ENCODE data around the gene WNK1. TPM values are rescaled to one million over a fixed set of nuclear protein-coding genes. Genes with fewer than 3 reads are reported as not detected.
"Not testable (repeated sequence)": the region's sequence is repeated elsewhere in the genome, so short reads cannot be mapped to it uniquely, and the experiment has no call there.

WNK1 gene
- total RNA-seq, 1 experiment from 2014 or later = 117 TPM

GRCh38 chr12:812950-813349 lies 60.6 kb downstream of the WNK1 start:
- no peak overlapping the region for H3K27ac ChIP-seq (ENCODE audit: insufficient read length, low read depth, low read length)
- TF ChIP-seq CTCF (conservative IDR thresholded peaks at IDR 0.05) = no peak

GRCh38 chr12:817456-817855 lies 65.1 kb downstream of the WNK1 start:
- not testable (repeated sequence) for H3K4me3 Mint-ChIP-seq; H4K8ac ChIP-seq (replicated peaks; ENCODE audit: insufficient read length, low read depth, low read length); H3K14ac ChIP-seq (ENCODE audit: insufficient read depth, low read length); H3K23me2 ChIP-seq (ENCODE audit: insufficient read length, low read depth, low read length, poor library complexity, severe bottlenecking); H2AK5ac ChIP-seq (ENCODE audit: insufficient read length, low read length); H3K4me2 ChIP-seq (ENCODE audit: insufficient read depth, insufficient read length, low read length); H3K9me3 Mint-ChIP-seq; H3T11ph ChIP-seq (ENCODE audit: low read length); H3K27me3 Mint-ChIP-seq (ENCODE audit: low read depth); H2BK120ac ChIP-seq (ENCODE audit: low read depth, low read length, poor library complexity, severe bottlenecking); H2BK20ac ChIP-seq (ENCODE audit: low read depth, low read length, poor library complexity, severe bottlenecking); H3K27me3 ChIP-seq (ENCODE audit: insufficient read depth, low read length); H3K4ac ChIP-seq (ENCODE audit: low read depth, low read length); H3K56ac ChIP-seq (ENCODE audit: insufficient read length, low read depth, low read length); H3K23ac ChIP-seq (ENCODE audit: insufficient read length, low read depth, low read length); H3K79me1 ChIP-seq (ENCODE audit: insufficient read depth, low read depth, low read length, poor library complexity, severe bottlenecking); H3K4me1 ChIP-seq (ENCODE audit: insufficient read depth, low read length); H2AFZ ChIP-seq (ENCODE audit: low read length); H2BK12ac ChIP-seq (ENCODE audit: insufficient read length, low read depth, low read length); H3K9me3 ChIP-seq (ENCODE audit: control insufficient read depth, low read depth, low read length); DNase-seq; H3K79me2 ChIP-seq (ENCODE audit: insufficient read depth, low read length); H4K5ac ChIP-seq (ENCODE audit: insufficient read length, low read depth, low read length); H3K27ac ChIP-seq (ENCODE audit: insufficient read length, low read depth, low read length); H3K18ac ChIP-seq (ENCODE audit: insufficient read length, low read depth, low read length); H2BK15ac ChIP-seq (ENCODE audit: low read depth, low read length); H3K9ac ChIP-seq (ENCODE audit: extremely low read depth, insufficient read length, low read length); H2BK5ac ChIP-seq (ENCODE audit: insufficient read length, low read length); H4K20me1 ChIP-seq (ENCODE audit: control insufficient read depth, insufficient read depth, insufficient read length); H4K91ac ChIP-seq (ENCODE audit: insufficient read length, low read depth, low read length)
- Mint-ChIP-seq H3K36me3 (ENCODE audit: insufficient read depth in 1 of 3, low read depth in 3 of 3) (peaks cover 27 to 48% (median 36%) of the 10 kb centered on the region in 3 experiments), H3K27ac (peak overlapping the region in 2 of 3 experiments; percentile 42 to 50; a peak in 3 of 7 replicates), H3K4me1 (peaks cover 13 to 30% of the 10 kb centered on the region in 2 experiments)
- WGBS (ENCODE audit: extremely low coverage, insufficient read length, low lambda C conversion rate) = no CpG with 5 or more reads among the region's 9 CpGs

More at GRCh38 chr12:812950-813349, 60.6 kb downstream of the WNK1 start:
- Mint-ChIP-seq H3K4me1 (peaks cover 18 to 35% of the 10 kb centered on the region in 2 experiments), H3K27me3 (ENCODE audit: low read depth) (no peaks in the 10 kb centered on the region), H3K4me3 (no peak overlapping the region), H3K9me3 (peaks cover 0 to 3% of the 10 kb centered on the region in 2 experiments; a peak in 1 of 5 replicates), H3K36me3 (ENCODE audit: insufficient read depth in 1 of 3, low read depth in 3 of 3) (peaks cover 23 to 41% (median 34%) of the 10 kb centered on the region in 3 experiments), H3K27ac (no peak overlapping the region)
- H3K79me2 ChIP-seq (ENCODE audit: insufficient read depth, low read length) = peaks cover 7% of the 10 kb centered on the region; the same call in 1 of the 2 replicates
- no peaks in the 10 kb centered on the region for H3K27me3 ChIP-seq (ENCODE audit: insufficient read depth, low read length)
- H4K5ac ChIP-seq (ENCODE audit: insufficient read length, low read depth, low read length) = no peak overlapping the region
- H4K8ac ChIP-seq (replicated peaks; ENCODE audit: insufficient read length, low read depth, low read length) = no peak overlapping the region
- H3K4ac ChIP-seq (ENCODE audit: low read depth, low read length) = no peak overlapping the region
- no peak overlapping the region for H4K91ac ChIP-seq (ENCODE audit: insufficient read length, low read depth, low read length)
- no peak overlapping the region for H3K14ac ChIP-seq (ENCODE audit: insufficient read depth, low read length)
- H3K4me2 ChIP-seq (ENCODE audit: insufficient read depth, insufficient read length, low read length) = no peak overlapping the region
- WGBS (ENCODE audit: extremely low coverage, insufficient read length, low lambda C conversion rate) = no CpG with 5 or more reads among the region's 2 CpGs
- H2BK120ac ChIP-seq (ENCODE audit: low read depth, low read length, poor library complexity, severe bottlenecking) = no peak overlapping the region
- no peaks in the 10 kb centered on the region for H3K9me3 ChIP-seq (ENCODE audit: control insufficient read depth, low read depth, low read length)
- H3K9ac ChIP-seq (ENCODE audit: extremely low read depth, insufficient read length, low read length) = no peak overlapping the region
- H3K56ac ChIP-seq (ENCODE audit: insufficient read length, low read depth, low read length) = no peak overlapping the region
- no peak for DNase-seq
- H3K79me1 ChIP-seq (ENCODE audit: insufficient read depth, low read depth, low read length, poor library complexity, severe bottlenecking) = peaks cover 7% of the 10 kb centered on the region
- H4K20me1 ChIP-seq (ENCODE audit: control insufficient read depth, insufficient read depth, insufficient read length) = no peaks in the 10 kb centered on the region
- H2BK20ac ChIP-seq (ENCODE audit: low read depth, low read length, poor library complexity, severe bottlenecking) = no peak overlapping the region
- no peak overlapping the region for H3K18ac ChIP-seq (ENCODE audit: insufficient read length, low read depth, low read length)
- no peak overlapping the region for H3K23ac ChIP-seq (ENCODE audit: insufficient read length, low read depth, low read length)
- no peak overlapping the region for H2BK15ac ChIP-seq (ENCODE audit: low read depth, low read length)
- H2AFZ ChIP-seq (ENCODE audit: low read length) = no peak overlapping the region
- H2BK5ac ChIP-seq (ENCODE audit: insufficient read length, low read length) = no peak overlapping the region
- H2BK12ac ChIP-seq (ENCODE audit: insufficient read length, low read depth, low read length) = no peak overlapping the region
- H2AK5ac ChIP-seq (ENCODE audit: insufficient read length, low read length) = no peak overlapping the region
- no peaks in the 10 kb centered on the region; the same call in 1 of the 2 replicates for H3K4me1 ChIP-seq (ENCODE audit: insufficient read depth, low read length)
- no peak overlapping the region for H3T11ph ChIP-seq (ENCODE audit: low read length)
- H3K23me2 ChIP-seq (ENCODE audit: insufficient read length, low read depth, low read length, poor library complexity, severe bottlenecking) = no peaks in the 10 kb centered on the region

Measured in H9 (cell line).